Stimulated activated CD4-positive, alpha-beta T cell treated with anti-CD3 and anti-CD28 coated beads, Interleukin-2, amount 100 ng/mL, for 4 hours (primary cell): Measurements from ENCODE around the gene CLASP1.
"Not testable (repeated sequence)": the region's sequence is repeated elsewhere in the genome, so short reads cannot be mapped to it uniquely, and the experiment has no call there.

Source experiments
- DNase-seq: peaks from one replicate; pipeline ENCODE4 v3.0.0-alpha.2; 2020; ENCODE audit warnings: low read depth

The CLASP1 gene

DNA sequence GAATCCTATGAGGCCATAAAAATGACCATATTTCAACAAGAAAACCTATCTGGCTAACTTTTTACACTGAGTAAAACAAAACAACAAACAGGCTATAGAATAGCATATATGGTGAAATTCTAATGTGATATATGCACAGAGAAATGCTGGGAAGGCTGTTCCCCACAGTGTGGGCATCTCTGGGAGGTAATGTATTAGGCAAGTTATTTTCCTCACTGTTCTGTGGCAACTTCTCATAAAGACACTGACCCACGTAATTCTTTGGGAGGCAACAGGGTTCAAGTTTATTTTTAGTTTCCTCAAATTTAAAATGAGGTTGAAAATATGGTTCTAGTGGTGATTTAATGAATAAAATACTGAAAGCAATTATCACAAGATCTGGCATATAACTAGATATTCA, 71.9 kb downstream of the CLASP1 start:
- DNase-seq: no peak

- DNase-seq: no peak
Measured at GRCh38 chr2:121576263-121576662, 73.0 kb downstream of the CLASP1 start.

DNA sequence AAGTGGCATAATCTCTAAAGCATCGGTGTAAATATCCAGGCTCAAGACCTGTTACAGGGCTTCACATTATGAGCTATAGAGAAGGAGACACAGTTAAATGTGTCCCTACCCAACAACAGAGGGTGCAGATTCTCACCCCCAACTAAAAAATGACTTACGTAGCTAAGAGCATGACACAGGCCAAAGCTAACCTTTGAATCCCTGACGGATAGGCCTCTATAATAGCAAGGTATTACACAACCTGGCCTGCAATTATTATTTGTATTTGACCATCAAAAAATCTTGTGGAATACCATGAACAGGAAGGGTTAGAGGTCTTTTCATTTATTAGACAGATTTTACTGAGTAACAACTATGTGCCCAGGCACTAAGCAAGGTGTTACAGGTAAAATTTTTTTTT, 73.5 kb downstream of the CLASP1 start:
- DNase-seq: no peak

DNA sequence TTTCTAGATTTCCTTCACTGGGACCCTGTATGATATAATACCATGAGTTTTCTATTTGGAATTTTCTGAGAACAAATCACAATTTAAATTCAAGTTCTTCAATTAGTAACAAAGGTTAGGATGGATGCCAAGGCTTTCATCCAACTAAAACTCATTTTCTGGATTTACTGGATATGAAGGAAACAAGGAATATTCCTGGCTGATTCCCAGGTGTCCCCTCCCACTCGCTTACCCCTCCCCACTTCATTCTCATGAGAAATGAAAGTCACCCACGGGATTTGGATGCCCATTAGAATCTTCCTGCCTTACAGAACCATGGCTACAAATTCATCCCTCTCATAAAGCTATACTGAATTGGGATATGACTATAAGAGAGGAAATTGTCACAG, 78.6 kb downstream of the CLASP1 start:
- no peak for DNase-seq

DNA sequence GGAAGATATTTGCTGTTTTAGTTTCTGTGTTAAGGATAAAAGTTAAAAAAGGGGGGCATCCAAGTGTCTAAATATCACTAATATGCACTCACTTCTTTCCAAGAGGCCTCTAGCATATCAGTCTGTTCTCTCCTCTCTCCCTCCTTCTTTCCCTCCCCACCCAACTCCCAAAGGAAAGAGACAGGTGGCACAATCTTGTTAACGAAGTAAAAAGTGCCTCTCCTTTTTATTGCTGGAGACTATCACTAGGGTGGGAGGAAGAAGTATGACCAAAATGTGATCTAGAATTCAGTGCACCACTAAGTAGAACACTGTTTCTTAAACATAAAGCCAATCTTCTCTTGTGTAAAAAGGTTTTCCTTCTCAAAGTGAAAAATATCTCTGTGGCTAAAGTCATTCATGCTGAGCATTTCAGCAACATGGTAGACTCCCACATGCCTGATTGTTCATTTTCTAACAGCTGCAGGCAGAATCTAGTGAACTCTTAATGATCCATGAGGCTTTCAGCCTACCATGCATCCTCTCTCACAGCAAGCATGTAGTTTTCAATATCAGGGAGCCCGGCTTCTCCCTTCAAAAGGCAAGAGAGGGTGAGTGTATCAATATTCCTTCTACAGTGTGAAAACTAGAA, 79.1 kb downstream of the CLASP1 start:
- DNase-seq: no peak

GRCh38 chr2:121567957-121568409, 81.3 kb downstream of the CLASP1 start:
- DNase-seq: no peak

DNA sequence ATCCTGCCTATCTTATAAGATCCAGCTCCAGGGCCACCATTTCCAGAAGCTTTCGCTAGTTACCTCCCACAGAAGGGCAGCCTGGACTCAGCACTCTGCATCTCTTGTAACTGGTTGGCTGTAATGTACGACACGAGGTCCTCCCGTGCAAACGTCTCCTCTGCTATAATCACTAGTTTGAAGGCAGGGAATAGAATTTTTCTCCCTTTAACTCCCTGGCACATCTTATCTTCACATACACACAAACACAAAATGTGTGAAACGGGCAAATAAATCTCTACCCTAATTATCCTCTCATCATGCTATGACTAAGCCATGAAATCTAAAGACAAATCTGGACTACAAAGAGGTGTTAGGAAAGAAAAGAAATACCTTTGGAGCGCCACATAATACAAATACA, 81.8 kb downstream of the CLASP1 start:
- DNase-seq: no peak

- no peak for DNase-seq
Measured at GRCh38 chr2:121565389-121566250, 83.6 kb downstream of the CLASP1 start.

GRCh38 chr2:121564905-121565304, 84.4 kb downstream of the CLASP1 start:
- DNase-seq: no peak

GRCh38 chr2:121563754-121564153, 85.5 kb downstream of the CLASP1 start:
- not testable (repeated sequence) for DNase-seq

DNA sequence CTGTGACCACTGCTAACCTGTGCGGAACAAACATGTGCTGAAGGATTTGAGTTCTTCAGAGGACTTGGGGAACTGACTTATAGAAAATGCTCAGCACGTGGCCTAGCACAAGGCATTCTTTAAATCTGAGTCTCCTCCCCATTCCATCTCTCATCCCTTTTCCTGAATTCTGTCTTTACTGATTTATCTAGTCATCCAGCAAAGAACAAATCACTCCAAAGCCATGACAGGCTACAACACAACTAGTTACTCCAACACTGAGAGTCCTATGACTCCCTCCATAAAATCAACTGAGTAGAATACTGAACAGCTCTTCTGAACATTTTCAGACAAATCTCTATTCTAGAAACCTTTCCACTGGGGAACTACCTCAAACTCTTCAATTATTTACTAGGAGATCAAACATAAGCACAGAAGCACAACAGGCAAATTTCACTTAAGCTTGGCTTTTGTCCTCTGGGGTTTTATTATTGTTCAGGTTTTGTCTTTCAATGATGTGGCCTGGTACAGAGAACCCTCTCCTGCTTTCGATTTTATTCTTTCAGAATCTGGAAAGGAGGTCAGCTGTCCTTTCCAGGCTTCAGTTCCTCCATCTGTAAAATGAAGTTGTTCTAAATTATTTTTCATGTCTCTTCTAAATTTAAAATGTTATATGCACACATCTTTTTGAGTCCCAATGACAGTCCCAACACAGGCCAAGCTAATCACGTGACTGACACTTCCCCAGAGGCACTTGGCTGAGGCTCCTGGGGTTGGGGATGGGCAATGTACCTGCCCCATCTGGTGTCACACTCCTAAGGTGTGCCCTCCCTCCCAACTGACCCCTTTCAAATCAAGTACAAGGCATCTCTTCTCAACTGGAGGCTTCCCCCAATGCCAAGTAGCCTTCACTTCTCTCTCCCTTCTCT, 86.7 kb downstream of the CLASP1 start:
- no peak for DNase-seq

- no peak for DNase-seq
Measured at GRCh38 chr2:121561617-121562268, 87.5 kb downstream of the CLASP1 start.

GRCh38 chr2:121558329-121558728, 90.9 kb downstream of the CLASP1 start:
- no peak for DNase-seq

DNA sequence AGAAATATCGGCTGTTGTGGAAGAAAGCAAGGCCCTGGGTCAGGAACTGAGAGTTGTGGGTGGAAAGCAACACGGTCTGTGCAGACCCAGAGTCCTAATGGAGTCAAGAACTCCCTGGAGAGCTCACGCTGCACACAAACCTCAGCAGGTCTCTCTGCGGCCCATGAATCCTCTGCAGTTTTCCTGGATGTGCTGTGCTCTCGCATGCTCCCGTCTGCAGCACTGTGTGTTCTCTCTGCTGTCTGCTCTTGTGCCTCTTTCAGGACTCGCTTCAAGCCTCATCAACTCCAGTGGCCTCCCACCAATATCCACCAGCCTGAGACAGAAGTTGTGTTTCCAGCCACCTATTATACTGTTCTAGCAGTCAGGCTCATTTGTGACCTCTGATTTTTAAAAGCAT, 94.3 kb downstream of the CLASP1 start:
- no peak for DNase-seq

GRCh38 chr2:121552477-121553180, 96.6 kb downstream of the CLASP1 start:
- DNase-seq: not testable (repeated sequence)

GRCh38 chr2:121550669-121551068, 98.6 kb downstream of the CLASP1 start:
- no peak for DNase-seq

GRCh38 chr2:121547646-121548045, 101.6 kb downstream of the CLASP1 start:
- no peak for DNase-seq

GRCh38 chr2:121545913-121546312, 103.3 kb downstream of the CLASP1 start:
- no peak for DNase-seq

DNA sequence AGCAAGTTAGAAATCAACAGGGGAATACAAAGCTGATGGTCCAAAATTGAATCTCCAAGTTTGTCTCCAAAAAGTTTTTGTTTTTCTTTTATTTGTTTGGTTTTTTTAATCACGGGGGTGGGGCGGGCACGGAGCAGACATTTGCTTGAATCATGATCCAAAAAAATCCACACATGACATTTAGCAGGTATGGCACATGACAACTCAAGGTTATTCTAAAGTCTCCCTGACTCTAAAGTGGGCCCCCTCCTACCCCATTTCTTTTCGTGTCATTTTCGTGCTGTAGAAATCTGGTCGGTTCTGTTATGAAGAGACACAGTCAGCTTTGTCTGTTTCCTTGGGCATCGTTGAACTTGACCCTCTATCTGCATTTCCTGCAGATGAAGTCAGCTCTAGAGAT, 104.0 kb downstream of the CLASP1 start:
- DNase-seq: no peak

- no peak for DNase-seq
Measured at GRCh38 chr2:121541495-121541894, 107.8 kb downstream of the CLASP1 start.

GRCh38 chr2:121539750-121540469, 109.4 kb downstream of the CLASP1 start:
- no peak for DNase-seq
